Stimulated activated CD4-positive, alpha-beta T cell treated with anti-CD3 and anti-CD28 coated beads, Interleukin-15, amount 100 ng/mL, for 1 hour (primary cell): Measurements from ENCODE around the gene DGAT2L6.

Experiments
- DNase-seq, 2 donors: peaks; one replicate each; pipeline ENCODE4 v3.0.0-alpha.2; 2020; ENCODE audit warnings: low read depth in 1 of 2, low spot score in 1 of 2

Gene DGAT2L6

GRCh38 chrX:70176938-70177533 is at the start of gene DGAT2L6:
Gene DGAT2L6, plus strand, starts transcription at chrX:70177483. Its CDS starts 100 bp downstream, at chrX:70177583.
- no peak for DNase-seq

DNA sequence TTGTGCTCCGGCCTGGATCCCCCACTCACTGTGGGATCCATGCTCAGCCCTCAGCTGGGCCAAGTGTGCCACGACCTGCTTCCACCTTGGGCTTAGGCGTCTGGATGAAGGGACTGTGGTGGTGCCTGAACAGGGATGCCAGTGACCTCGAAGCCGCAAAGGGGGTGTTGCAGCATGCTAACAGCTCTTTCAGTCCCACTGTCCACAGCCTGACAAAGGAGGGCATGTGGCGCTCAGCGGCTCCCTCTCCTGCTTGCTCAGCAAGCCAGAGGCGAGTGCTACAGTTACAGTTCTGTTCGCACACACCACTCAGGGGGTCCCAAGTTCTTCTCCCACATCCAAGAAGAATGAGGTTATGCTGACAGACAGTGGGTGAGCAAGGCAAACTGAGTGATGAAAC is 49.2 kb upstream of the DGAT2L6 start:
- no peak for DNase-seq

DNA sequence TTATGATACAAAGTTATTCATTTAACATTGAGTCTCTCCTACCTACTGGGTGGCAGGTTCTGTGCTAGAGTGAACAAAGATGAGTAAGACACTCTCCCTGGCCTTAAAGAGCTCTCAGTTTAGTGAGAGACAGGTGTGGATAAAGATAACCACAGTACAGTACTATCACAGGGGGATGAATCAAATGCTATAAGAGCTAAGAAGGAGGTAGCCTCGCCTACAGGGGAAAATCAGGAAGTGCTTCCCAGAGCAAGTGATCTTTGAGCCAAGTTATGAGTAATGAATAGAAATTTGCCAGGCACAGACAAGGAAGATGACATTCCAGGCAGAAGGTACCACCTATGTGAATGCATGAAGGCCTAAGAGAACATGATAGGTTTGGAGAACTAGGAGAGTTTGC is 47.5 kb upstream of the DGAT2L6 start:
- no peak for DNase-seq

- DNase-seq, result no peak
Observed at GRCh38 chrX:70132224-70132623, 45.1 kb upstream of the DGAT2L6 start.

DNA sequence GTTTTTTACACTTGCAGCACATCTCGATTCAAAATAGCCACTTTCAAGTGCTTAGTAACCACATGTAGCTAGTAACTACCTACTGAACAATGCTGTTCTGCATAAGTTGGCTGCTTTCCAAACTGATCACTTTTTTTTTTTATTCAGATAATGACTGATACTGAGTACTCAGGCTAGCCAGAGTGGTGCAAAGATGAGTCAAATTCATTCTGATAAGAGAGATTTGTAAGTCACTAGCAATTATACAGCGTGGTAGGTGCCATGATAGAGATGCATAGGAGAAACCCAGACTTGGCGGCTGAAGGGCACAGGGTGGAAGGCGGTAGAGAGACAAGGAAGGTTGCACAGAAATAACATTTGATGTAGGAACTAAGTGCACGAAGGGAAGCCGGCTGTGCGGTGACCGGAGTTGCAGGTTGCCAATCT is 44.4 kb upstream of the DGAT2L6 start:
- no peak for DNase-seq

GRCh38 chrX:70133303-70134115 is 43.8 kb upstream of the DGAT2L6 start, which contains the start of gene IGBP1:
Gene IGBP1, plus strand, starts transcription at chrX:70133447. Its CDS starts 501 bp downstream, at chrX:70133948.
- peak; percentile 29 to 42 for DNase-seq

- no peak for DNase-seq
Observed at GRCh38 chrX:70134116-70134477, 43.2 kb upstream of the DGAT2L6 start.

- DNase-seq, result no peak
Observed at GRCh38 chrX:70138622-70139021, 38.7 kb upstream of the DGAT2L6 start.

- no peak for DNase-seq
Observed at GRCh38 chrX:70139736-70140135, 37.5 kb upstream of the DGAT2L6 start.

DNA sequence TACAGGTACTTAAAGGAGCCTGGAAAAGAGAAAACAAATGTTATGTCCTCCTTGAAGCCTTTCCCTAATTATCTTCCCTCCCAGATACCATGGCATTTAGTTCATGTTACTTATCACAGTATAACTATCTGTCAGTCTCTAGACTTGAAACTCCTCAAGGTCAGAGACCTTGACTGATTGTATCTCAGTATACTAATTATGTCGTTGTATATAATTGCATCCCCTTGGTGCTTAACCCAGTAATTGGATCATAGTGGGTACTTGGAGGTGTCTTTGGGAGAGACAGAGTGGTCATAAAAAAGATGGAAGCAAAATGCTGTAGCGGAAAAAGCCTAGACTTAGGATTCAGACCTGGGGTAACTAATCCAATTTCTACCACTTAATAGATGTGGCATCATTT is 35.9 kb upstream of the DGAT2L6 start:
- DNase-seq, result no peak

DNA sequence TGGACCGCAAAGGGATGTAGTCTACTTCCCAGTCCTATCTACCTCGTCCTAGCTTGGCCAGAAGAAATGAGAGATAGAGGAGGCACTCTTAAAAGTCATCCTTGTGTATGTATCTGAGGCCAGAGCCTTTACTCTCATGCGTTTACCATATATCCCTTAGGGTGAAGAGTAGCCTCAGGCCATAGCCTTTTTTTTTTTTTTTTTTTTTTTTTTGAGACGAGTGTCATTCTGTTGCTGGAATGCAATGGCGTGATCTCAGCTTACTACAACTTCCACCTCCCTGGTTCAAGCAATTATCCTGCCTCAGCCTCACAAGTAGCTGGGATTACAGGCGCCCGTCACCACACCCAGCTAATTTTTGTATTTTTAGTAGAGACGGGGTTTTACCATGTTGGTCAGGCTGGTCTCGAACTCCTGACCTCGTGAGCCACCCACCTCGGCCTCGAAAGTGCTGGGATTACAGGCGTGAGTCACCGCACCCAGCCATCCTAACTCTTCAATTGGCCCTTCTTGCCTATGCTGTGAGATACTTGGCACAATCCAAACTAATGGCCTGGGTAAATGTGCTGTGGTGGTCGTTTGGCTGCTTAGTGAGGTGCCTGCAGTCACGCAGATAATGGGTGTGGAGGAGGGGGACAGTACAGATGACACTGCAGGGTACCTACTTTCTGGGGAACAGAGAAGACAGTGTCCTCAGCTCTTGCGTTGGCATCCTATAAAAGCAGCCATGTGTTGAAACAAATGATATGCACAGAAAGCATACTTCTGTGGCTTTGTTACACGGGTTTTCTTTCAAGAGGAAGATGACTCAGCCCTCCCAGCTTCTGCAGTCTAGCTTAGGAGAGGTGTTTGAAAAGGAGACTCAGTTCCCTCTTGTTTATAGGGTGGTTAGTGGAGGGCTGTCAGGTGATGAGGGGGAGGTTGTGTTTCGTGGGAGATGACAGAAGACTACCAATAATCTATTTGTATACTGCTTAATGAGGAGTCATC is 10.4 kb upstream of the DGAT2L6 start:
- DNase-seq, result no peak

GRCh38 chrX:70168238-70169188 is 8.8 kb upstream of the DGAT2L6 start:
- DNase-seq, result no peak

DNA sequence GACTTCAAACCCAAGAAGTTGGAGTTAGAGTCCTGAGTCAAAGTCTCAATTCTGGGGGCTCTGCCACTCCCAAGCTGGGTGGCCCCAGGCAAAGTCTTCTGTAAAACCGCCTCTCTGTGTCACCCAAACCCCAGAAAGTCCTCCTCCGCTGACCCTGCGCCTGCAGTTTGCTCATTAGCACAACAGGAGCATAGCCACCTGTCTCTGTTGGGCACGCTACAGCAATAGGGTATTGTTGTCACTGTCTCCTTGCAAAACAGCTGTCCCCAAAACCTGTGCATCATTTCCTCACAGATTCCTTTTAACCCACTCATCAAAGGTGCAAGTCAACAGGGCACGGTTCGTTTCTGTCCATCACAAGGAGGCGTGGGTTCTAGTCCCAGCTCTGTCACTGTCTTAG is 8.0 kb upstream of the DGAT2L6 start:
- no peak for DNase-seq

GRCh38 chrX:70171624-70172023 is 5.7 kb upstream of the DGAT2L6 start:
- no peak for DNase-seq

DNA sequence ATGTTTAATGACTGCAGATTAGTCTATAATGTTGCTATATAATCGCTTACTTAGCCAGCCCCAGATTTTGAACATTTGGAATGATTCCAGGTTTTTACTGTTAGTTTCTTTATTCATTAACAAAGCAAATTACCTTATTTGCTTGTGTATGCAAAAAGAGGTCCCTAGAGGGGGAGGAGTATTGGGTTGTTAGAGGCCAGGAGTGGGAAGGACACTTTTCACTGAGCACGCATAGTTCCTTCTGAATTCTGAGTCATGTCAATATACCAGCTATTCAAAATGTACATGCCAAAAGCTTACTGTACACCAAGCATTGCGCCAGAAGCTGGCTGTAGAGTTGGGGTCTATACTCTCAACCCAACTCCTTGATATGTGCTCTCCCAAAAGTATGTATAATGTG is 5.1 kb upstream of the DGAT2L6 start:
- DNase-seq, result no peak

DNA sequence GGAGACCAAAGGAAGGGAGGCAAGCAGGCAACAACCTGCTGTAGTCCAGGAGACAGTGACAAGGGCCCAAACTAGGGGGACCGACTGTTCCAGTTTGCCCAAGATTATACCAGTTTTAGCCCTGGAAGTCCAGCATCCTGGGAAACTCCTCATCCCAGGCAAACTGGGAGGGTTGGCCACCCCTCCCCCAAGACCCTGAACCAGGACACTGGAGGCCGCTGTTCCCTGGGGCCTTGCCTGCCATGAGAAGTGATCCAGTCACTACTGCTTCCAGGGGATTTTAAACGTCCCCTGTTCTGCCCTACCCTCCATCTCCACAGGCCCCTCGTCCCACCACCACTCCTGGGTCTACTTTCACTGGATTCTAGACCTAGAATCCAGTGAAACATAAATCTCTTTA is 4.3 kb upstream of the DGAT2L6 start:
- no peak for DNase-seq

DNA sequence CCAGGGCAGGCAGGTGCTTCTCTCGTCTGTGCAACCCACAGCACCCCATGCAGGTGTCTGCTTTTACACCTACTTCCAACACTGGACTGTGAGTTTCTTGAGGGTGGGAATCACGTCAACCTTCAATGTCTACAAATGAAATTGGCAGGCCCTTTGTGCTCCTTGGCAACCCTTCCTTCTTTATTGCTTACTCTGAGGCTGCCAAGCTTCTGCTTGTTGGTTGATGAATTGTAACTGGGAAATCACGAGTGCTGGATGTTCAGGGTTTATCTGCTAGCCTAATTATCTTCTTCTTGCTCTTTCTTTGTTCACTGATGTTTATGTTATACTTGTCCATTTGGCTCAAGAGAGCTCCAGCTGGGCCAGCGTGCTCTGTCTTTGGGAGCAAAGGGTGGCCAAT is 2.5 kb upstream of the DGAT2L6 start:
- no peak for DNase-seq

DNA sequence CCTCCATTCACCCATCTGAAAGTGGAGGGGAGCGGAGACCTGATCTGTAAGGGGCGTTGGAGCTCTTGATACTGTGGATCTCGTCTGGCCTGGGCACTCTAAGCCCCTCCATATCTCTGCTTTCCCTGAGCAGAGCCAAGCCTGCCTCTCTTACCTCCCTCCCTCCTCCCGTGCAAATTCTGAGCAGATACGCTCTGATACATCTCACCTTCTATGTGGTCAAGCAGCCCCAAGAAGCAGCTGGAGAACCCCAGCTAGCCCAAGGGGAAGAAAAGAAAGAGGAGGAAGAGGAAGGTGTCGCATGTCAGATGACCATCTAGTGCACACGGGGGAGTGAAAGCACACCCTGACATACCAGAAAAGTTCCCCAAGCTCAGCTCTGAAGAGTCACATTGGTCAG is 1.9 kb upstream of the DGAT2L6 start:
- DNase-seq, result no peak

DNA sequence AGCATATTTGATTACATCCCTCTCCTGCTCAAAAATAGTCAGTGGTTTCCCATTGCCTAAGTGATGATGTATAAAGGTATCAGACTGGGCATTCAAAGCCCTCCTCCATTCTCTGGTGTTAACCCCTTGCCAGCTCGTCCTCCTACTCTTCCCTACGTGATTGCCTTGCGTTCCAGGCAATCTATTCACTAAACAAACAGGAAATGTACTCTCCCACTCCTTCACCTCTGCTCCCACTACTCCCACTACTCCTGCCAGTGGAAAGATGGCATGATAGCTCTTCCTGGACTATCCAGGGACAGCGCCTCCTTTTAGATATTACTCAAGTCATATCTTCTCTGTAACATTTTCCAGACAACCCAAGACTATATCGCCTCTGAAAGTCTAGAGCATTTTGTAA is 5.8 kb downstream of the DGAT2L6 start:
- DNase-seq, result no peak

- no peak for DNase-seq
Observed at GRCh38 chrX:70190225-70190624, 12.9 kb downstream of the DGAT2L6 start.
